Neural cell (in vitro differentiated cells): ENCODE data around the gene EYS.

Experiments used
- CTCF ChIP-seq: fragments of 450-650 bp; IDR thresholded peaks from 2 replicates; pipeline ENCODE4 v1.5.1; 2014; ENCODE audit warnings: antibody characterized with exemption, mild to moderate bottlenecking, moderate library complexity; ENCODE audit not compliant: poor library complexity, severe bottlenecking
- EP300 ChIP-seq: fragments of 450-650 bp; conservative IDR thresholded peaks from 2 replicates; pipeline ENCODE4 v1.6.1; 2014; ENCODE audit warnings: antibody characterized with exemption, mild to moderate bottlenecking, moderate library complexity; ENCODE audit not compliant: poor library complexity, severe bottlenecking
- EZH2 ChIP-seq: fragments of 200-600, 300-800 bp; shearing (Covaris generic), sonication (generic); IDR thresholded peaks from 2 replicates; pipeline ENCODE4 v1.6.1; 2014; ENCODE audit warnings: antibody characterized with exemption, low read length, borderline replicate concordance, mild to moderate bottlenecking; ENCODE audit not compliant: insufficient read depth, poor library complexity, severe bottlenecking
- POLR2AphosphoS5 ChIP-seq: IDR thresholded peaks from 2 replicates; pipeline ENCODE4 v1.6.1; 2012
- RAD21 ChIP-seq: fragments of 450-650 bp; conservative IDR thresholded peaks from 2 replicates; pipeline ENCODE4 v1.6.1; 2014; ENCODE audit warnings: antibody characterized with exemption, mild to moderate bottlenecking, moderate library complexity
- REST ChIP-seq: IDR thresholded peaks from 2 replicates; pipeline ENCODE4 v1.6.1; 2012; ENCODE audit warnings: borderline replicate concordance
- SMC3 ChIP-seq: fragments of 450-650 bp; conservative IDR thresholded peaks from 2 replicates; pipeline ENCODE4 v1.6.1; 2014; ENCODE audit warnings: antibody characterized with exemption, mild to moderate bottlenecking, moderate library complexity; ENCODE audit not compliant: poor library complexity
- TAF1 ChIP-seq: IDR thresholded peaks from 2 replicates; pipeline ENCODE4 v1.6.1; 2012; ENCODE audit warnings: low read depth

- TF ChIP-seq RAD21 = no peak
- TF ChIP-seq EZH2 = no peak
- no peak for TF ChIP-seq CTCF
- TF ChIP-seq TAF1 = no peak
- TF ChIP-seq SMC3 = no peak
- TF ChIP-seq POLR2AphosphoS5 = no peak
- TF ChIP-seq EP300 = no peak
- TF ChIP-seq REST = no peak
Observed at GRCh38 chr6:64213697-64214096, 1493.3 kb downstream of the EYS start.
